GM21529 (cell line): ENCODE results near the gene SIDT1.

ENCODE experiments used
- ATAC-seq: cut with Tn5 transposase; IDR thresholded peaks from one replicate; pipeline ENCODE4 v1.9.1; 2021; ENCODE audit not compliant: unreplicated experiment

The SIDT1 gene

DNA sequence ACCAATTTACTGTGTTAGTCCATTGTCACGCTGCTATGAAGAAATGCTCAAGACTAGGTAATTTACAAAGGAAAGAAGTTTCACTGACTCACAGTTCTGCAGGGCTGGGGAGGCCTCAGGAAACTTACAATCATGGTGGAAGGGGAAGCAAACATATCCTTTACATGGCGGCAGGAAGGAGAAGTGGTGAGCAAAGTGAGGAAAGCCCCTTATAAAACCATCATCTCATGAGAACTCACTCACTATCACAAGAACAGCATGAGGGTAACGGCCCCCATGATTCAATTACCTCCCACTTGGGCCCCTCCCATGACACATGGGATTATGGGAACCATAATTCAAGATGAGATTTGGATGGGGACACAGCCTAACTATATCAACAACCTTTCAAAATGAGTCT lies 143.9 kb downstream of the SIDT1 start:
- no peak for ATAC-seq

- no peak for ATAC-seq
These were observed 145.4 kb downstream of the SIDT1 start for GRCh38 chr3:113677737-113678136.

GRCh38 chr3:113678773-113679172 lies 146.4 kb downstream of the SIDT1 start:
- no peak for ATAC-seq
